Measurements from ENCODE around the gene GCNT1. TPM values are rescaled to one million over a fixed set of nuclear protein-coding genes. Genes with fewer than 3 reads are reported as not detected.

Gene GCNT1
- polyA plus RNA-seq, 2 of the 4 experiments (the other 2 are of a cell fraction) = 1.0 to 2.2 TPM

DNA sequence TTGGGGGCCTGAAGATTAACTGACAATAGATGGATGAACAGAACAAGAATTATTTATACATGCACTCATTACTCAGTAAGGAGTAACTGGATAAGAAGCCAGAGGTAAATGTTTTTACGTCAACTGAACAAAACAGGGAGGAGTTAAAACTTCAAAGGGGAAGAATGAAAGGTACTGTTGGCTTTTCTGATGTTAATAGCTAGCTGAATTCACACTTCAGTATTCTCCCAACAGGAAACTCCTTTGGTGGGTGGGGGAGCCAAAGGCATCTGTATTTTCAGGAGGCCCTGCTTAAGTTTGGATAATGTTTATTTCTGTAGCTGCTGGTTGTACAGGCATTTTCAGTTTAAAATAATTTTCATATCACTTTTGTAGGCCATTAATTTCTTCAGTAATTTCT lies 41.6 kb upstream of the GCNT1 start:
- no peak overlapping the region for H3K4me2 ChIP-seq
- FAIRE-seq = no peak
- H3K27ac ChIP-seq = no peak overlapping the region
- TF ChIP-seq ZSCAN20 (CRISPR knock-in tag; IDR thresholded peaks at IDR 0.05) = no peak
- TF ChIP-seq KDM1A (IDR thresholded peaks at IDR 0.05; ENCODE audit: low read depth) = no peak
- POLR2A ChIA-PET = no interaction called here
- ATAC-seq = no peak
- CTCF ChIA-PET = interaction anchor here (1.0 kb wide), 1 partner anchor 13 kb away, joined by 4 read pairs; no protein-coding TSS in a partner anchor
- H3K4me1 ChIP-seq = peaks cover 7% of the 10 kb centered on the region; the same call in 1 of the 3 replicates
- no peak overlapping the region for H3K4me3 ChIP-seq
- 0% methylated on average over 1 of the region's 1 CpG for WGBS (ENCODE audit: missing lambda C conversion rate)
- DNase-seq (ENCODE audit: low read depth in 1 of 2, low spot score in 1 of 2) = no peak
- H3K9me3 ChIP-seq = no peaks in the 10 kb centered on the region

DNA sequence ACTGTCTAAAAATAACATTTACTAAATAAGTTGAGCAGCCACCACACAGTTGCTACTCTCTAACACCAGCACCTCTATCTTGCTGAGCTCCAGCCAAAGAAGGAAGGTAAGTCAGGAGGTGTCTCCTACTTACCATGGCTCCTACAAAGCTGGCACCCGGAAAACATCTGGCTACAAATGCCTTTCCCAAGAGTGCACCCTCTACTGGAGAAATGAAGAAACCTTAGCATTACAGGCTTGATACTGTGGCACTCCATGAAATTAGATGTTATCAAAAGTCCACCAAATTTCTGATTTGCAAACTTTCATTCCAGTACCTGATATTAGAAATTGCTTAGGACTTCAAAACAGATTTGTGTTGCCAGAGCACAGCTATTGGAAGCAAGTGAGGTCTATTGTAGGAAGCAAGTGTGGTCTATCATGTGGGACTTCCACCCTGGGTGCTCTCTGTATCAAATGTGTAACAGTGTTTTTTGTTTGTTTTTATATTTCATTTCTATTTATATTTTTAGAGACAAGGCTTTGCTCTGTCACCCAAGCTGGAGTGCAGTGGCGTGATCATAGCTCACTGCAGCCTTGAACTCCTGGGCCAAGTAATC lies 39.1 kb upstream of the GCNT1 start:
- 47% methylated on average over 2 of the region's 2 CpGs for WGBS (ENCODE audit: missing lambda C conversion rate)
- Histone ChIP-seq H3K9me3 (no peaks in the 10 kb centered on the region), H3K4me2 (no peak overlapping the region), H3K4me3 (no peak overlapping the region), H3K4me1 (peaks cover 7% of the 10 kb centered on the region; the same call in 1 of the 3 replicates), H3K27ac (peak overlapping the region in 1 of 2 experiments; percentile 24; a peak in 1 of 6 replicates)
- TF ChIP-seq RCOR1 (IDR thresholded peaks at IDR 0.05; ENCODE audit: low read depth, low read length) (no peak), SMC3 (IDR thresholded peaks at IDR 0.05) (0 out of 3 replicates have a peak, but pooled peaks have one; percentile 42), HDAC2 (IDR thresholded peaks at IDR 0.05) (no peak), RAD21 (conservative IDR thresholded peaks at IDR 0.05 in 1 of 2, IDR thresholded peaks at IDR 0.05 in 1 of 2) (peak in 1 of 2 experiments; percentile 36; a peak in 2 of 5 replicates), JUN (IDR thresholded peaks at IDR 0.05) (no peak)
- TF ChIP-seq, protein P1, sequence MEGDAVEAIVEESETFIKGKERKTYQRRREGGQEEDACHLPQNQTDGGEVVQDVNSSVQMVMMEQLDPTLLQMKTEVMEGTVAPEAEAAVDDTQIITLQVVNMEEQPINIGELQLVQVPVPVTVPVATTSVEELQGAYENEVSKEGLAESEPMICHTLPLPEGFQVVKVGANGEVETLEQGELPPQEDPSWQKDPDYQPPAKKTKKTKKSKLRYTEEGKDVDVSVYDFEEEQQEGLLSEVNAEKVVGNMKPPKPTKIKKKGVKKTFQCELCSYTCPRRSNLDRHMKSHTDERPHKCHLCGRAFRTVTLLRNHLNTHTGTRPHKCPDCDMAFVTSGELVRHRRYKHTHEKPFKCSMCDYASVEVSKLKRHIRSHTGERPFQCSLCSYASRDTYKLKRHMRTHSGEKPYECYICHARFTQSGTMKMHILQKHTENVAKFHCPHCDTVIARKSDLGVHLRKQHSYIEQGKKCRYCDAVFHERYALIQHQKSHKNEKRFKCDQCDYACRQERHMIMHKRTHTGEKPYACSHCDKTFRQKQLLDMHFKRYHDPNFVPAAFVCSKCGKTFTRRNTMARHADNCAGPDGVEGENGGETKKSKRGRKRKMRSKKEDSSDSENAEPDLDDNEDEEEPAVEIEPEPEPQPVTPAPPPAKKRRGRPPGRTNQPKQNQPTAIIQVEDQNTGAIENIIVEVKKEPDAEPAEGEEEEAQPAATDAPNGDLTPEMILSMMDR (IDR thresholded peaks at IDR 0.05) = peak; percentile 58
- DNase-seq (ENCODE audit: low read depth in 1 of 2, low spot score in 1 of 2) (peak; percentile 43 to 59), FAIRE-seq (no peak), ATAC-seq (peak; percentile 80 to 96; a peak in 4 of 6 replicates)
- POLR2A ChIA-PET = interaction anchor here (1.2 kb wide), 1 partner anchor 18 kb away, joined by 3 read pairs; no protein-coding TSS in a partner anchor
- CTCF ChIA-PET = interaction anchor here (0.6 to 2.3 kb wide), 12 partner anchors 8 to 119 kb away, joined by 3 to 11 read pairs (median 4); no protein-coding TSS in a partner anchor

DNA sequence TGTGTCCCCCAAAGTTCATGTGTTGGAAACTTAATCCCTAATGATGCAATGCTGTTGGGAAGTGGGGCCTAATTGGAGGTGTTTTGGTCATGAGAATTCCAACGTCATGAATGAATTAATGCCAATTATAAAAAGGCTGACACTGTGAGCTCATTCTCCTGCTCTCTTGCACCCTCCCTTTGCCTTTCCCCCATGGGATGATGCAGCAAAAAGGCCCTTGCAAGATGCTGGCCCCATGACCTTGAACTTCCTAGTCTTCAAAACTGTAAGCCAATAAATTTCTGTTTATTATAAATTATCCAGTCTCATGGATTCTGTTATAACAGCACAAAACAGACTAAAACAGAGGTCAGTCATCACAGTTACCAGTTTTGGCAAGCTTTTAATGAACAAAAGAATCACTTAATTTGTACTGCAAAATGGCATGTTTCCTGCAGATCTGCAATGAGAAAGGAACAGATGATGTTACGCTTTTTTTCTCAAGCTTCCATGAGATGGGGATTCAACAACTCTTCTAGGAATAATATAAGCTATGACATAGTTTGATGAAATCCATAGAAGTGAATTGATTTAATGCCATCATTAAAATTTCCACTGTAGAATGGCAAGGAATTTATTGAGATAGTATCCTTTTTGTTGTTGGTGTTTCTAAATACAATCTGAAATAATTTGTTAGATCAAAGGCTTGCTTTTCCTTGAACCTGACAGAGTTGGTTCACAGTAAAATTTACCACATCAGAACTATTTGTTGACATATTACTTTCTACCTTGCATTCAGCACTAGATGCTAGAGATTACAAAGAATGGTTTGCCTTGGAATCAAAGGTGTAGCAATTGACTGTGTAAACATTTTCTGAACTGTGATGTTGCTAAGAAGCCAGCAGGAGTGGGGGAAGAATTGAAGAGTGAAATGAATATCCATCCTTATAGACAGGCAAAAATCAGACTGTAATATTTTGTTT lies 35.5 kb upstream of the GCNT1 start:
- CTCF ChIA-PET = interaction anchor here (1.1 kb wide), 1 partner anchor 17 kb away, joined by 6 read pairs; no protein-coding TSS in a partner anchor
- DNase-seq (ENCODE audit: low read depth in 1 of 2, low spot score in 1 of 2) (peak in 1 of 2 experiments; percentile 16), FAIRE-seq (no peak), ATAC-seq (no peak)
- no peaks in the 10 kb centered on the region for H3K9me3 ChIP-seq
- no peak overlapping the region for H3K4me2 ChIP-seq
- no peak overlapping the region; a peak in 1 of 6 replicates for H3K27ac ChIP-seq
- no peak overlapping the region for H3K4me3 ChIP-seq
- POLR2A ChIA-PET = no interaction called here
- TF ChIP-seq HDAC2 (IDR thresholded peaks at IDR 0.05) (no peak), POLR2AphosphoS2 (conservative IDR thresholded peaks at IDR 0.05; ENCODE audit: low read length) (no peak), RNF2 (IDR thresholded peaks at IDR 0.05; ENCODE audit: borderline replicate concordance, low read depth) (no peak), JUN (IDR thresholded peaks at IDR 0.05) (no peak), ZFP36 (IDR thresholded peaks at IDR 0.05; ENCODE audit: borderline replicate concordance, partially characterized antibody) (no peak), TP53 (CRISPR knock-in tag; IDR thresholded peaks at IDR 0.05) (no peak), SREBF2 (IDR thresholded peaks at IDR 0.05) (no peak), RARB (CRISPR knock-in tag; IDR thresholded peaks at IDR 0.05) (no peak), EHMT2 (IDR thresholded peaks at IDR 0.05; ENCODE audit: low read depth) (no peak), HOXB5 (CRISPR knock-in tag; IDR thresholded peaks at IDR 0.05) (no peak), RFX5 (IDR thresholded peaks at IDR 0.05) (no peak), HOXB13 (CRISPR knock-in tag; IDR thresholded peaks at IDR 0.05; ENCODE audit: low read depth) (no peak)
- TF ChIP-seq, protein P2, sequence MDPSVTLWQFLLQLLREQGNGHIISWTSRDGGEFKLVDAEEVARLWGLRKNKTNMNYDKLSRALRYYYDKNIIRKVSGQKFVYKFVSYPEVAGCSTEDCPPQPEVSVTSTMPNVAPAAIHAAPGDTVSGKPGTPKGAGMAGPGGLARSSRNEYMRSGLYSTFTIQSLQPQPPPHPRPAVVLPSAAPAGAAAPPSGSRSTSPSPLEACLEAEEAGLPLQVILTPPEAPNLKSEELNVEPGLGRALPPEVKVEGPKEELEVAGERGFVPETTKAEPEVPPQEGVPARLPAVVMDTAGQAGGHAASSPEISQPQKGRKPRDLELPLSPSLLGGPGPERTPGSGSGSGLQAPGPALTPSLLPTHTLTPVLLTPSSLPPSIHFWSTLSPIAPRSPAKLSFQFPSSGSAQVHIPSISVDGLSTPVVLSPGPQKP (IDR thresholded peaks at IDR 0.05; ENCODE audit: low read depth, low read length) = no peak
- TF ChIP-seq, protein P3, sequence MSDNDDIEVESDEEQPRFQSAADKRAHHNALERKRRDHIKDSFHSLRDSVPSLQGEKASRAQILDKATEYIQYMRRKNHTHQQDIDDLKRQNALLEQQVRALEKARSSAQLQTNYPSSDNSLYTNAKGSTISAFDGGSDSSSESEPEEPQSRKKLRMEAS (IDR thresholded peaks at IDR 0.05) = no peak
- TF ChIP-seq, protein P1 (IDR thresholded peaks at IDR 0.05) = no peak
- TF ChIP-seq, protein P4, sequence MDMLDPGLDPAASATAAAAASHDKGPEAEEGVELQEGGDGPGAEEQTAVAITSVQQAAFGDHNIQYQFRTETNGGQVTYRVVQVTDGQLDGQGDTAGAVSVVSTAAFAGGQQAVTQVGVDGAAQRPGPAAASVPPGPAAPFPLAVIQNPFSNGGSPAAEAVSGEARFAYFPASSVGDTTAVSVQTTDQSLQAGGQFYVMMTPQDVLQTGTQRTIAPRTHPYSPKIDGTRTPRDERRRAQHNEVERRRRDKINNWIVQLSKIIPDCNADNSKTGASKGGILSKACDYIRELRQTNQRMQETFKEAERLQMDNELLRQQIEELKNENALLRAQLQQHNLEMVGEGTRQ (IDR thresholded peaks at IDR 0.05) = no peak
- TF ChIP-seq, protein P5, sequence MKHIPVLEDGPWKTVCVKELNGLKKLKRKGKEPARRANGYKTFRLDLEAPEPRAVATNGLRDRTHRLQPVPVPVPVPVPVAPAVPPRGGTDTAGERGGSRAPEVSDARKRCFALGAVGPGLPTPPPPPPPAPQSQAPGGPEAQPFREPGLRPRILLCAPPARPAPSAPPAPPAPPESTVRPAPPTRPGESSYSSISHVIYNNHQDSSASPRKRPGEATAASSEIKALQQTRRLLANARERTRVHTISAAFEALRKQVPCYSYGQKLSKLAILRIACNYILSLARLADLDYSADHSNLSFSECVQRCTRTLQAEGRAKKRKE (CRISPR knock-in tag; IDR thresholded peaks at IDR 0.05; ENCODE audit: low read depth) = no peak
- H3K4me1 ChIP-seq = no peaks in the 10 kb centered on the region
- 94% methylated on average over 1 of the region's 2 CpGs for WGBS (ENCODE audit: missing lambda C conversion rate)
